Measurements from ENCODE around the gene TP53I13. TPM values are rescaled to one million over a fixed set of nuclear protein-coding genes. Genes with fewer than 3 reads are reported as not detected.

Gene TP53I13
- total and polyA plus RNA-seq, 2 of the 4 experiments (the other 2 are of a cell fraction), result 22.0 to 48.3 TPM

GRCh38 chr17:29561554-29562517 is 6.7 kb upstream of the TP53I13 start:
- Histone ChIP-seq H3K23ac (ENCODE audit: low read depth, low read length) (no peak overlapping the region), H3K9ac (ENCODE audit: low read depth, low read length) (no peak overlapping the region), H3K27ac (ENCODE audit: insufficient read depth, low read length) (no peak overlapping the region), H3K4me1 (ENCODE audit: control insufficient read depth, insufficient read depth, low read length) (peaks cover 1% of the 10 kb centered on the region), H4K8ac (ENCODE audit: low read depth in 2 of 2, low read length in 2 of 2) (no peak overlapping the region), H3K4ac (ENCODE audit: low read depth, low read length) (no peak overlapping the region), H3K18ac (ENCODE audit: low read depth, low read length) (no peak overlapping the region), H3K56ac (ENCODE audit: extremely low read depth, insufficient read depth, low read length) (no peak overlapping the region), H4K91ac (ENCODE audit: insufficient read depth, low read depth, low read length) (no peak overlapping the region), H3K79me1 (ENCODE audit: low read depth in 1 of 2, low read length in 2 of 2) (peaks cover 2 to 12% of the 10 kb centered on the region in 2 experiments; a peak in 2 of 4 replicates), H3K4me3 (ENCODE audit: insufficient read depth, low read depth, low read length) (no peak overlapping the region), H2BK20ac (ENCODE audit: low read depth, low read length) (no peak overlapping the region), H2BK5ac (ENCODE audit: low read depth, low read length, poor library complexity, severe bottlenecking) (no peak overlapping the region), H3K36me3 (ENCODE audit: control insufficient read depth, insufficient read depth, low read length) (peaks cover 7% of the 10 kb centered on the region; the same call in 1 of the 2 replicates), H3K27me3 (ENCODE audit: control insufficient read depth, insufficient read depth, low read length) (no peaks in the 10 kb centered on the region), H3K9me1 (ENCODE audit: insufficient read depth, low read length) (peaks cover 2% of the 10 kb centered on the region; the same call in 1 of the 2 replicates), H3K14ac (replicated peaks; ENCODE audit: low read depth, low read length) (no peak overlapping the region), H2AK9ac (replicated peaks; ENCODE audit: low read depth, low read length, poor library complexity) (no peak overlapping the region), H3K4me2 (ENCODE audit: low read depth, low read length) (no peak overlapping the region), H4K20me1 (ENCODE audit: insufficient read depth, low read length) (no peaks in the 10 kb centered on the region), H2BK15ac (ENCODE audit: low read depth, low read length) (no peak overlapping the region), H2BK120ac (ENCODE audit: low read depth, low read length) (no peak overlapping the region), H2AK5ac (ENCODE audit: low read depth, low read length) (peak overlapping the region; percentile 69; the same call in 1 of the 2 replicates), H3K9me3 (ENCODE audit: control insufficient read depth, insufficient read depth, low read length) (no peaks in the 10 kb centered on the region), H4K5ac (ENCODE audit: low read depth, low read length) (no peak overlapping the region), H2AFZ (replicated peaks; ENCODE audit: low read length, poor library complexity) (no peak overlapping the region)
- POLR2A ChIA-PET (ENCODE audit: unreplicated experiment), result interaction anchor here (0.6 kb wide), 1 partner anchor 8 kb away, joined by 11 read pairs; no protein-coding TSS in a partner anchor
- peak; percentile 21 for ATAC-seq (ENCODE audit: low read depth)
- dilution Hi-C loops (cut with HindIII; ENCODE audit: low sequenced_read_pairs, unreplicated experiment) (no loop called here), in situ Hi-C loops (cut with MboI; ENCODE audit: low sequenced_read_pairs) (no loop called here), intact Hi-C loops (cut with micrococcal nuclease) (loop anchor here (10.0 kb wide), 1 partner anchor 417 kb away; no protein-coding TSS in a partner anchor)
- DNase-seq, result no peak
- CTCF ChIA-PET, result no interaction called here
- BruUV-seq (replicated peaks), result no TSS peak
- WGBS, 2 experiments (ENCODE audit: extremely low coverage in 2 of 2, insufficient read length in 1 of 2), result 58% methylated on average over 4 of the region's 17 CpGs; no CpG with 5 or more reads in 1 of the 2 experiments
- TF ChIP-seq CEBPB (IDR thresholded peaks at IDR 0.05; ENCODE audit: low read depth, low read length) (no peak), FOS (IDR thresholded peaks at IDR 0.05; ENCODE audit: low read depth, low read length) (no peak), MAZ (IDR thresholded peaks at IDR 0.05; ENCODE audit: borderline replicate concordance, low read depth, low read length) (no peak), RFX5 (IDR thresholded peaks at IDR 0.05; ENCODE audit: low read depth, low read length) (no peak), SMC3 (IDR thresholded peaks at IDR 0.05; ENCODE audit: low read depth, low read length) (no peak), CHD1 (IDR thresholded peaks at IDR 0.05; ENCODE audit: low read depth, low read length) (no peak), USF2 (IDR thresholded peaks at IDR 0.05; ENCODE audit: low read depth, low read length) (no peak), MAFK (IDR thresholded peaks at IDR 0.05; ENCODE audit: low read depth, low read length) (no peak), CTCF (conservative IDR thresholded peaks at IDR 0.05; ENCODE audit: low read depth, low read length) (no peak), BHLHE40 (IDR thresholded peaks at IDR 0.05; ENCODE audit: low read depth, low read length) (no peak), RCOR1 (IDR thresholded peaks at IDR 0.05; ENCODE audit: insufficient replicate concordance, low read length) (no peak), ELK1 (IDR thresholded peaks at IDR 0.05; ENCODE audit: borderline replicate concordance, low read depth, low read length) (no peak), NFE2L2 (IDR thresholded peaks at IDR 0.05; ENCODE audit: low read depth, low read length) (no peak)

Measured in IMR-90 (cell line).